HG03354 (cell line): Measurements from ENCODE around the gene CLN6.

Experiments
- ATAC-seq: cut with Tn5 transposase; IDR thresholded peaks from one replicate; pipeline ENCODE4 v1.9.1; 2021; ENCODE audit warnings: mild to moderate bottlenecking; ENCODE audit not compliant: unreplicated experiment, poor library complexity, severe bottlenecking

CLN6 gene

DNA sequence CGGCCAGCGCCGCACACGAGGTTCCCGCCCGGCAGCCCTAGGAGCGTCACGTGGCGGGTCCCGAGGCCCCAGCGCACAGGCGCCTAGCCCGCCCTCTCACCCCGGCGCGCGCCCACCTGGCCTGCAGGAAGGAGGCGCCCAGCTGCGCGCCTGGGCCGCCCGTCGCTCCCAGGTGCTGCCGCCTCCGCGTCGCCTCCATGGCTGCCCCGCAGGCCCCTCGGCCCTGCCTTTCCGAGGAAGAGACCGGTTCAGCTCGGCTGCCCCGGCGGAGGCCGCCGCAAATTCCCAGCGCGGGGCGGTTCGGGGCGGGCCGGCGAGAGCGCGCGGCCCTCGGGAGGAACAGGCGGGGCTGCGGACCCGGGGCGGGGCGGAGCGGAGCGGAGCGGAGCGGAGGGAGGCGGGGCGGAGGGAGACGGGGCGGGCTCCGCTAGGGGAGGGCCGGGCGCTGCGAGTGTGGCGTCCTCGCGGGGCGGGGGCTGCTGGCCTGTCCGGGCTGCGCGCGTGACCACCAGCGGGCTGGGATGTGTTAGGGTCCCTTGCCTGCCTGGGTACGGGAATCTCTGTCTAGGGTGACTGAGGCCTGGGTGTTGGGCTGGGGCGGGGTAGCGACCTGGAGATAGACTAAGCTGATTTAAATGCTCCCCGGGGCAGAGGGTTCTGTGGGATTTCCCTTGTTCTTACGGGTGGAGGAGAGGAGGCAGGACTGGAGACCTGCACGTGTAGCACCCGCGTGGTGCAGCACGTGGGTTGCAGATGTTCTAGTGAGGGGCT lies at the start of gene CLN6:
CLN6 (minus strand) TSS at position 343 of the 771 bp plus-strand sequence; CDS start at position 199, 144 bp downstream.
- ATAC-seq: peak; percentile 82

DNA sequence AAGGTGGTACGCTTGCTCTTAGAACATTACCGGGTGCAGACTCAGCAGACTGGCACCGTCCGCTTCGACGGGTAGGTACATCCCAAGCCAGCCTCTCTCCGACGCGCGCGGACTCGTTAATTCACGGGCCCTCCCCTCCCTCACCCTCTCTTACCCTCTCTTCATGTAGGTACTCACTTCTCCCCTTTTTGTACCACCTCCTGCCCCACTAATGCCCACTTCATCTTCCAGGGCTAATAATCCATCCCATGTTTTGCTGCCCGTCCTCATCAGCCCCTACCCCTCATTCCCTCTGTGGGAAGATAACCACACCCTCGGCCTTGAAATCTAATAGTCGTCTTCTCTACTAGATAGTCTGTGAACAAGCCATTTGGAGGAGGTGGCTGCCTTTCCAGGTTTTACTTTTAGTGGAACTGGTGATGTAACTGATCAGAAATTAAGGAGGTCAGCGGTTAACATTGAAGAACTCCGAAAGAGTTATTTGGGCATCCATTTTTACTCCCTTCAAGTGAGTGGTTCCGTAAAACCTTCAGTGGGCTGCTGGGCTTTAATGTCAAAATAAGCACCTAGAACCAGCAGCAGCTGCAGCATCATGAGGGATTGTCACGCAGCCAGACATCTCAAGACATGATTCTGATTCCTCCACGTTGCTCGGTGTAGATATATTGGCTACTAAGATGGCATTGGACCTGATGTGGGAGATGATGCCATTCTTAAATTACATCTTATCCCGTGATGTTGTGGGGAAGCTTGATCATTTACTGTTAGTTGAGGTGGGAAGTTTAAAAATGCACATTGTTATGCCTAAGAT lies 49.3 kb upstream of the CLN6 start:
- no peak for ATAC-seq

DNA sequence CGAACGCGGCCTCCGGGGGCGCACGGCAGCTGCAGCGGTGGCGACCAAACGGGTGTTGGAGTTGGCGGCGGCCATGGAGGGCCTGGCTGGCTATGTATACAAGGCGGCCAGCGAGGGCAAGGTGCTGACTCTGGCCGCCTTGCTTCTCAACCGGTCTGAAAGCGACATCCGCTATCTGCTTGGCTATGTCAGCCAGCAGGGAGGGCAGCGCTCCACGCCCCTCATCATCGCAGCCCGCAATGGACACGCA lies 48.7 kb upstream of the CLN6 start:
- ATAC-seq: no peak

GRCh38 chr15:68277603-68278344 lies 48.2 kb upstream of the CLN6 start, which contains the start of gene FEM1B:
TSS of gene FEM1B (plus strand) at chr15:68277745. CDS start at chr15:68278418, 673 bp downstream.
- peak; percentile 84 for ATAC-seq

DNA sequence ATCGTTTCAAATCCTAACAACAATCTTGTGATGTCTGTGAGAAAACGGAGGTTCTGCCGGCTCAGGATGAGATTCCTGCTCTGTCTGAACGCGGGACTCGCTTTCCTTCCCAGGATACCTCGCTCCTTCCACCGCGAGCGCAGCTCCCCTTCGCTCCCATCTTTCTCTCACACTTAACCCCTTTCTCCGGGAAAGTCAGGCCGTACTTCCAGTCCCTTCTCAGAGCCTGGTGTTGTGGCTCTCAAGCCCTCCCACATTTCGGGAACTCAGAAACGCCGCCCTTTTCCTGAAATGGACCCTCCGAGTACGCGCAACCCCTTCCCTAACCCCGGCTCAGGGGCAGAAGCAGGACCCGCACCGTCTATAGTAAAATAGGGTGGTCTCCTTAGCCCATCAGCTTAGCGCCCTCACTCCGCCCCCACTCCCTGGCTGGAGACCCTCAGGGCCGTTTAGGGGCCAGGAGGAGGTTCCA lies 47.6 kb upstream of the CLN6 start:
- ATAC-seq: peak; percentile 15

DNA sequence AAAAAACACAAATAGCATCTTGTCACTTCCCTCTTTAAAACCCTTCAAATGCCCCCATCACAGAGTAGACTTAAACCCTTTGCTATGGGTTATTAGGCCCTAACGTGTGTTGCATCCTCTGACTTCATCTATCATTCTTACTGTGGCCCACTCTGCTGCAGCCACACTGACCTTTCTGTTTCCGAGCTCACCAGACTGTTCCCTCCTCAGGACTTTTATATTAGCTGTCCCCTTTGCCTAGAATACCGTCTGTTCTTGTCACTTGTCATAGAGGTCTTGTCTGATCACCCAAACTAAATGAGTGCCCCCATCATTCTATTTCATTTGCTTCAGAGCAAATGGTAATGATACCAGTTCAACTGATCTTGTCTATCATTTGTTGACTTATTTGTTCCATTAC lies 47.1 kb upstream of the CLN6 start:
- no peak for ATAC-seq

DNA sequence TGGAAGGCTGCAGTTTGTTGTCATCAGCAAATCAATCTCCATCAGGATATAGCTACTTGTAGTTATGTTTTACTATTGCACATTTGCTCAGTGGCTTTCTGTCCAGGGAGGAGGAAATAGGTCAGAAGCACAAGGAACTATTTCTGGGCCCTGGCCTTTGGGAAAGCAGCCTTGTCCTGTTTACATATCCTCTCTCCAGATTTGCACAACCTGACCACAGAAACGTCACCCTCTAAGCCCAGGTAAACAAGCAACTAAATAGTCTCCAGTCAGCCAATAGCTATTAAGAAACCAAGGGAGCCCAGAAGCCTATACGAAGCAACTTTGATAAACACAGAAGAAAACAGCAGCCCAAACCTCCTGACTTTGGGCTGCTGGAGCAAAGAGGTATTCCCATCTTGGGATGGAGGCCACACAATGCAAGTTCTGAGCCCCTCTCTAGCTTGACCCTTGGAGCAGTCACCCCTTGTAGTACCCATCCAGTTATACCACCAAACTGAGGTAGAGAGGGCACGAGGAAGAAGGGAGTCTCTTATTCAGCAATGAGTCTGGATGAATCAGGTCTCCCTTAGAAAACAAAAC lies 45.7 kb upstream of the CLN6 start:
- ATAC-seq: no peak

DNA sequence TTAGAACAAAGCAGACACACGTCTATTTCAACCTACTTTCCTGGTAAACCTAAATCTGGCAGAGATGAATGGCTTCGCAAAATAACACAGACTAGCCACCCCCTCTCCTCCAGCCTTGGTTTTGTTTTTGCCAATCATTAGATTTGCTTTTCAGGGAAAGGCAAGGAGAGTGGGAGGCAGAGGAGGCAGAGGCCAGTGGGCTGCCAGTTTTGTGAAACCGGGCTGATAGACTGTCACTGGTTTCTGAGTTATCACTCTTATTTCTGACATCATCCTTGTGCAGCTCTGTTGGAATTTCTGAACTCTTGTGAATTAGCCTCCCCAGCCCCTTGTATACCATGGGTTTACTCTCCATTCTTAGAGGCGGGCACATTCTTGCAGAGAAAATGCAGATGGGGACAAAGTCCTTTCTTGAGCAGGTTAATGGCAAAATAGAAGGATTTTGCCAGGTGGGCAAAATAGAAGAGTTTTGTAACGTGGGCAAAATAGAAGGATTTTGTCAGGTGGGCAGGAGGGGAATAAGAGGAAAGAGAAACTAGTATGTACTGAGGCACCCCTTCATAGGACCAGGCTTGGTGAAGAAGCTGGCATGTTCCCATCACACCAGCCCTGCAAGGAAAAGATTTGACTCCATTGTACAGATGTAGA lies 44.8 kb upstream of the CLN6 start:
- ATAC-seq: no peak

DNA sequence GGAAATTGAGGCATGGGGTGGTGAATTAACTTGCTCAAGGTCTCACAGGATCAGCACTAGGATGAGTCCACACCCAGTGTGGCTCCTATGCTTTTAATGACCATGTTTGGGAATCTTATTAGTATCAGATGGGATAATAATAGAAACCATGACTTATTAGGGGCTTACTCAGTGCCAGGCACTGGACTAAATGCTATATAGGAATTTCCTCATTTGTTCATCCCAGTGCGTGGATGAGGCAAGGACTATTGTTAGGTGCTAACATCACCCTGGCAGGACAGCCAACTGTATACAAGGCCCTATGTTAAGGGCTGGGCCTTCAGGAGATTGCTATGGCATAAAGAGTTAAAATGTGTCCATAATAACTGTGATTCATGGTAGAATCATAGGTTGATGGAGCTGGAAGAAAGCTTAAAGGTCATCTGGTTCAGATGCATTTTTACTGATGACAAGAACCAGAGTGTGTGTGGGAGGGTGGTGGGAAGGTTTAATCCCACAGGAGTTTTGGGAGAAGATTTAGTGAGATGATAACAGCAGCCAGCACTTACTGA lies 43.3 kb upstream of the CLN6 start:
- no peak for ATAC-seq

GRCh38 chr15:68271854-68272471 lies 42.4 kb upstream of the CLN6 start:
- ATAC-seq: no peak

DNA sequence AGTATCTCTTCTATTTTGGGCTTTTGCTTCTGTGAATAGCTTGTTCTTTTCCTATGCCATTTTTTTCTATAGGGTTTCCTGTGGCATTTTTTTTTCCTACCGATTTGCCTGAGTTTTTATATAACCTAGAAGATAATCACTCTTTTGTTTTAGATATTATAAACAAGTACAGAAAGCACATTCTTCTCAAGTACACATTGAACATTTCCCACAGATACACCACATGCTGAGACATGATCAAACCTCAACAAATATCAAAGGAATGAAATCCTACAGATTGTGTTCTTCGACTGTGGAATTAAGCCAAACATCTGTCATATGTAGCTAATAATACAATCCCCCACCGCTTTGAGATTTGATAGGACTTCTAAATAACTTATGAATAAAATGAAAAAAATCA lies 38.9 kb upstream of the CLN6 start:
- no peak for ATAC-seq

GRCh38 chr15:68265674-68266073 lies 36.1 kb upstream of the CLN6 start:
- ATAC-seq: no peak

DNA sequence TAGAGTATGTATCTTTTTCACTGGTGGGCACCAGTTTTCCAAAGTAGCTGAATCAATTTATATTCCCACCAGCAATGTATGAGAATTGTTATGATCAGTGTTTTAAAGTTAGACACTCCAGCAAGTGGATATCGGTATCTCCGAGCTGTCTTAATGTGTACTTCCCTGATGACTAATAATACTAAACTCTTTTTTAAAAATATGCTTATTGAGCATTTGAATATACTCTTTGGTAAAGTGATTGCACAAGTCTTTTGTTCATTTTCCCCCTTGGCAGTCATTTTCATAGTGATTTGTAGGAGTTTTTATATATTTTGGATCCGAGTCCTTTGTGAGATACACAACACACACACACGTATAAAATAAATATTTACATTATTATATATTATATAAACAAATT lies 35.6 kb upstream of the CLN6 start:
- no peak for ATAC-seq

DNA sequence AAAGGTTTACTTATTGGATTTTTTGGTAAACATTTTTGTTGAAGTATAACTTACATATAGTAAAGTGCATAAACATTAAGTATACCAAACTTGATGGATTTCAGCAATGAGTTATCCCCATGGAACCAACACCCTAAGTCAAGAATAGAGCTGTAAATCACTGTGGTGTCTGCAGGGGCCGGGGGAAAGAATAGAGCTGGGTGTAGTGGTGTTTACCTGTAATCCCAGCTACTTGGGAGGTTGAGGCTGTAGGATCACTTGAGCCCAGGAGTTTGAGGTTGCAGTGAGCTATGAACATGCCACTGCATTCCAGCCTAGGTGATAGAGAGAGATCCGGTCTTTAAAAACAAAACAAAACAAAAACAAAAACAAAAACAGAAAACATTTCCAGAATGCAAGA lies 34.8 kb upstream of the CLN6 start:
- no peak for ATAC-seq

GRCh38 chr15:68262514-68263356 lies 33.2 kb upstream of the CLN6 start:
- no peak for ATAC-seq

DNA sequence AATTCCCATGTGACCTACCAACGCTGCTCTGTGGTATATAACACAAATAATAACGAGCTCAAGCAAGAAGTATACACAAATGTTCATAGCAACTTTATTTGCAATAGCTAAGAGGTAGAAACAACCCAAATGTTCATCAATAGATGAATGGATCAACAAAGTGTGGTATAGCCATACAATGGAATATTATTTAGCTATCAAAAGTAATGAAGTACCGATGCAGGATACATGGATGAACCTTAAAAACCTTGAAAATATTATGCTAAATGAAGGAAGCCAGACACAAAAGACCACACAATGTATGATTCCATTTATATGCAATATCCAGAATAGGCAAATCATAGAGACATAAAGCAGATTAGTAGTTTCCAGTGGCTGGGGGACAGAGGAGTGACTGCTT lies 32.5 kb upstream of the CLN6 start:
- no peak for ATAC-seq

- ATAC-seq: no peak
These were observed 31.7 kb upstream of the CLN6 start for GRCh38 chr15:68261241-68261640.

- ATAC-seq: no peak
These were observed 30.4 kb upstream of the CLN6 start for GRCh38 chr15:68259883-68260282.
